Esophagus muscularis mucosa (tissue), 3 donors: ENCODE measurements around the gene PCDHA5.
"Not testable (repeated sequence)": the region's sequence is repeated elsewhere in the genome, so short reads cannot be mapped to it uniquely, and the experiment has no call there.

Experiments
- CTCF ChIP-seq, 3 experiments: fragments of 200-600 bp in 2 of 3; fragments of 450-650 bp in 1 of 3; sonication (generic) in 2 of 3; IDR thresholded peaks; one replicate each; pipeline ENCODE4 v1.5.1; 2017 to 2019; ENCODE audit warnings: antibody characterized with exemption in 3 of 3, mild to moderate bottlenecking in 2 of 3, moderate library complexity in 1 of 3
- POLR2A ChIP-seq: fragments of 450-650 bp; IDR thresholded peaks from one replicate; pipeline ENCODE4 v1.6.1; 2017; ENCODE audit warnings: antibody characterized with exemption, moderate library complexity, mild to moderate bottlenecking, low read depth
- POLR2AphosphoS5 ChIP-seq, 2 donors: sonication (generic); formaldehyde crosslinking; IDR thresholded peaks; one replicate each; pipeline ENCODE4 v1.6.1; 2017; ENCODE audit warnings: antibody characterized with exemption in 2 of 2

- not testable (repeated sequence) for TF ChIP-seq POLR2A; POLR2AphosphoS5 (IDR thresholded peaks at IDR 0.05); CTCF (IDR thresholded peaks at IDR 0.05)
Observed at GRCh38 chr5:140802381-140802780, 19.0 kb upstream of the PCDHA5 start.
